Muscle layer of duodenum (tissue), 2 donors: Measurements from ENCODE around the gene SLA2.
A peak's percentile ranks its signal among the peaks of the same experiment; 100 is the strongest.
"Not testable (repeated sequence)": the region's sequence is repeated elsewhere in the genome, so short reads cannot be mapped to it uniquely, and the experiment has no call there.

Source experiments
- H3K27ac ChIP-seq: one replicate; pipeline ENCODE4 v1.7.0; 2013; ENCODE audit warnings: mild to moderate bottlenecking, low read length
- H3K27me3 ChIP-seq: one replicate; pipeline ENCODE4 v1.7.0; 2013; ENCODE audit warnings: low read depth, mild to moderate bottlenecking, control low read depth, low read length
- H3K36me3 ChIP-seq, 2 donors: one replicate each; pipeline ENCODE4 v1.7.0; 2013; ENCODE audit warnings: low read length in 2 of 2, control low read depth in 1 of 2, mild to moderate bottlenecking in 1 of 2; ENCODE audit not compliant: insufficient read depth in 2 of 2, control insufficient read depth in 1 of 2
- H3K4me1 ChIP-seq, 2 donors: one replicate each; pipeline ENCODE4 v1.7.0; 2013; ENCODE audit warnings: low read length in 2 of 2, mild to moderate bottlenecking in 2 of 2, control low read depth in 1 of 2, moderate library complexity in 1 of 2; ENCODE audit not compliant: insufficient read depth in 2 of 2, control insufficient read depth in 1 of 2
- H3K4me3 ChIP-seq, 2 donors: one replicate each; pipeline ENCODE4 v1.7.0; 2013; ENCODE audit warnings: low read length in 2 of 2, low read depth in 1 of 2, mild to moderate bottlenecking in 1 of 2
- H3K9me3 ChIP-seq, 2 donors: one replicate each; pipeline ENCODE4 v1.7.0; 2013; ENCODE audit warnings: low read length in 2 of 2, control low read depth in 1 of 2, mild to moderate bottlenecking in 1 of 2; ENCODE audit not compliant: control insufficient read depth in 1 of 2
- donor health status: healthy.

SLA2 gene, protein sequence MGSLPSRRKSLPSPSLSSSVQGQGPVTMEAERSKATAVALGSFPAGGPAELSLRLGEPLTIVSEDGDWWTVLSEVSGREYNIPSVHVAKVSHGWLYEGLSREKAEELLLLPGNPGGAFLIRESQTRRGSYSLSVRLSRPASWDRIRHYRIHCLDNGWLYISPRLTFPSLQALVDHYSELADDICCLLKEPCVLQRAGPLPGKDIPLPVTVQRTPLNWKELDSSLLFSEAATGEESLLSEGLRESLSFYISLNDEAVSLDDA

DNA sequence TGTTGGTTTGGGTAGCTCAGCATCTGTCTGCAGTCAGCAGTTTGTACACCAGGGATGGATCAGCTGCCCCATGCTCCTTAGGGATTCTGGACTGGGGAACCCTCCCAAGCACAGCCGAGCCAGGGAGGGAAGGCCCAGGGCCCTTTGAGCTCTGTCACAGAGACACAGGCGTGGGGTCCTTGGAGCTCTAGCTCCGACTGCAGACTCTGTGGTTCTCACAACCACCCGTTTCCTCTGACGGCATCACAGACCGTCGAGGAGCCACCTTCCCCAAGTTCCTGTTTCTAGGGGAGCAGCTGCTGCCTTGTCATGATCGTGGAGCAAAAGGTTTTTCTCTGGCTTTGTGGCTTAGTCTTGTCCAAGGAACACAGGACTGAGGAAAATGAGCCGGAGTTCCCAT is at the start of gene SLA2:
SLA2 (minus strand) TSS at position 199 of the 400 bp plus-strand sequence. CDS start 4,861 bp downstream, outside the sequence.
- Histone ChIP-seq H3K4me1 (no peaks in the 10 kb centered on the region), H3K27ac (no peak within 1 kb of the TSS), H3K27me3 (no peaks in the 10 kb centered on the region), H3K36me3 (no peaks in the 10 kb centered on the region), H3K4me3 (peak within 1 kb of the TSS in 1 of 2 donors; percentile 37), H3K9me3 (no peaks in the 10 kb centered on the region)

DNA sequence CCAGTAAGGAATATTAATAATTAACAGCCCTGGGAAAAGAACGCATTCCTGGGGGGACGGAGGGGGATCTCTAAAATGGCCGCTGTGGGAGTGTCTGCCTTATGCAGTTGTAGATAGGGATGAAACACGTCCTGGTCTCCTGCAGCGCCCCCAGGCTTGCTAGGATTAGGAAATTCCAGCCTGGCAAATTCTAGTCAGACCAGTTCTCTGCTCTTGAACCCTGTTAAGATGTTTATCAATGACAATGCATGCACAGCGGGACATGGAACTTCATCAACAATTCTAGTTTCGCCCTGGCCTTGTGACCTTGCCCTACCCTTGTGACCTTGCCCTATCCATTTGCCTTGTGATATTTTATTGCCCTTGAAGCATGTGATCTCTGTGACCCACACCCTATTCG is 49.5 kb upstream of the SLA2 start:
- H3K4me1 ChIP-seq, result not testable (repeated sequence)

DNA sequence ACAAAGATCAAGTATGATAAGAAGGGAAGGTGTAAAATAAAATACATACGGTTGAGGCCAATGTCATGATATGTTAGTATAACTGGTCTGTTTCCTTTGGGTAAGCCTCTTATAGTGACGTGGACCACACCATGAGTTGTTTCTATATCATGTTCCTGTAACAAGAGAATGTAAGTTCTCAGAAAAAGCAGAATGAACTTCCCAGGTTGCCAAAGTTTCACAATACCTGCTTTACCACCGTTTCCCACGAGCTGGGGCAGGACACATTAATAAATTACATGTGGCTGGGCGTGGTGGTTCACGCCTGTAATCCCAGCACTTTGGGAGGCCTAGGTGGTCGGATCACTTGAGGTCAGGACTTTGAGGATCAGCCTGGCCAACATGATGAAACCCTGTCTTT is 42.6 kb upstream of the SLA2 start:
- Histone ChIP-seq H3K9me3 (no peaks in the 10 kb centered on the region), H3K4me3 (no peak overlapping the region), H3K36me3 (peaks cover 3 to 42% of the 10 kb centered on the region in 2 donors), H3K27ac (no peak overlapping the region), H3K27me3 (no peaks in the 10 kb centered on the region), H3K4me1 (no peaks in the 10 kb centered on the region)

More for the DNA sequence above, 49.5 kb upstream of the SLA2 start:
- H3K27ac ChIP-seq, H3K9me3 ChIP-seq, H3K27me3 ChIP-seq, H3K4me3 ChIP-seq, H3K36me3 ChIP-seq: not testable (repeated sequence)

DNA sequence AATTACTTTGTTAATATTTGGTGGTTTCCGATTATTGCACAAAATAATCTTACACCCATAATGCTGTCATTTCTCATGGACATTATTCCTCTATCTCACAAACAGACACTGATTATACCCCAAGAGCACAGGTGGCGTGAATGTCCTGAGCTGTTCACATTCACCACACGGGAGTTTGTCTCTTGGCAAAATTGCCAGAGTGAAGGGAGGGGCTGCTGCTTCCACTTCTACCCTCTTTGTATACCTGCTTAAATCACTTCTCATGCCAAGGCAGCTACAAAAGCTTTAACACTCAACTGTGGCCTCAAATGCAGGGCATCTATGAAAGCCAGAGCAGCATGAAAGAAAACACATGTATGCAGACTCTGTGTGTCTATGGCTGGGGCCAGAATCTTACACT is 41.9 kb upstream of the SLA2 start:
- H3K9me3 ChIP-seq, result no peaks in the 10 kb centered on the region
- H3K36me3 ChIP-seq, result peaks cover 3 to 42% of the 10 kb centered on the region in 2 donors
- H3K4me1 ChIP-seq, result no peaks in the 10 kb centered on the region
- H3K27ac ChIP-seq, result no peak overlapping the region
- H3K4me3 ChIP-seq, result no peak overlapping the region
- H3K27me3 ChIP-seq, result no peaks in the 10 kb centered on the region

DNA sequence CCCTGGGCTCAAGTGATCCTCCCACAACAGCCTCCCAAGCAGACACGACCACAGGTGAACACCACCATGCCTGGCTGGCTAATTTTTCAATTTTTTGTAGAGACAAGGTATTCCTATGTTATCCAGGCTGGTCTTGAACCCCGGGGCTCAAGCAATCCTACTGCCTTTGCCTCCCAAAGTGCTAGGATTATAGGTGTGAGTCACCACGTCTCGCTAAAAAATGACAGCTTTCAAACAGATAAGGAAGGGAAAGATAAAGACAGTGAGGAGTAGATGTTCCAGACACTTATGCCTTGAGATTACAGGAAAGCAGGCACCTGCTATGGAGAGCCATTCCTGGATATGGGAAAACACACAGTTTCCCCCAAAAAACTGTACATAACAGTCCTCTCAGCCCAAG is 40.9 kb upstream of the SLA2 start:
- Histone ChIP-seq H3K9me3 (no peaks in the 10 kb centered on the region), H3K4me1 (no peaks in the 10 kb centered on the region), H3K4me3 (no peak overlapping the region), H3K27ac (no peak overlapping the region), H3K27me3 (no peaks in the 10 kb centered on the region), H3K36me3 (peaks cover 3 to 46% of the 10 kb centered on the region in 2 donors)

DNA sequence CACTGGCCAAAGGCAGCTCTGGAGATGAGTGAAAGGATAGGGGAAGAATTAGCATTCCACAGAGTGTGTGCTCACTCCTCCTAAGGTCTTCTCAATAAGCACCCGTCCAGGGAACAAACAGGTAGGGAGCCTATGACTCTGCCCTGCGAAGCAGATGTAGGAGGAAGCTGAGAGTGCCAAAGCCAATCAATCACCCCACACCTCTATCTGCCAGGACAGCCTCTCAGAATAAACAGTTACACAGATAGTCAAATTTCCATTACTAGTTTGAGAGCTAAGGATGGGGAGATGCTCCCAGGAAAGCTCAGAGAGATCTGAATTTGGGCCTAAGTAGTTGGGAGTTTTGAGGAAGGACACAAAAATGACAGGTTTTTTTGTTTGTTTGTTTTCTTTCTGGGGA is 40.5 kb upstream of the SLA2 start:
- H3K27me3 ChIP-seq, result no peaks in the 10 kb centered on the region
- H3K27ac ChIP-seq, result no peak overlapping the region
- no peaks in the 10 kb centered on the region for H3K4me1 ChIP-seq
- peaks cover 3 to 46% of the 10 kb centered on the region in 2 donors for H3K36me3 ChIP-seq
- H3K4me3 ChIP-seq, result no peak overlapping the region
- H3K9me3 ChIP-seq, result no peaks in the 10 kb centered on the region

DNA sequence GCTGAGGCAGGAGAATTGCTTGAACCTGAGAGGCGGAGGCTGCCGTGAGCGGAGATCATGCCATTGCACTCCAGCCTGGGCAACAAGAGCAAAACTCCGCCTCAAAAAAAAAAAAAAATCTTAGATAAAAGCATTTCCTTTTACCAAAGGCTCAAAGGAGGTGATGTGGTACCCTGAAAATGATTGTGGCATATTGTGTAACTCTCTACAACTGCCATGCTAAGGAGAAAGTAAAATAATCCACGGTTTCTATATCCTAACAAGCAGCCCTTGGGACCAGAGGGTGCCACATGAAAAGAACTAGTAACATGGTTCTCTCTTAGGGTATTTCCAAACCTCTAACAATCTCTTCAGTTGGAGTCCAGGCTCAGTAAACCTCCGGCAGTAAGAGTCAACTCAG is 38.8 kb upstream of the SLA2 start:
- H3K27ac ChIP-seq, result no peak overlapping the region
- no peak overlapping the region for H3K4me3 ChIP-seq
- H3K4me1 ChIP-seq, result no peaks in the 10 kb centered on the region
- H3K36me3 ChIP-seq, result peaks cover 11 to 58% of the 10 kb centered on the region in 2 donors
- H3K9me3 ChIP-seq, result no peaks in the 10 kb centered on the region
- H3K27me3 ChIP-seq, result no peaks in the 10 kb centered on the region

DNA sequence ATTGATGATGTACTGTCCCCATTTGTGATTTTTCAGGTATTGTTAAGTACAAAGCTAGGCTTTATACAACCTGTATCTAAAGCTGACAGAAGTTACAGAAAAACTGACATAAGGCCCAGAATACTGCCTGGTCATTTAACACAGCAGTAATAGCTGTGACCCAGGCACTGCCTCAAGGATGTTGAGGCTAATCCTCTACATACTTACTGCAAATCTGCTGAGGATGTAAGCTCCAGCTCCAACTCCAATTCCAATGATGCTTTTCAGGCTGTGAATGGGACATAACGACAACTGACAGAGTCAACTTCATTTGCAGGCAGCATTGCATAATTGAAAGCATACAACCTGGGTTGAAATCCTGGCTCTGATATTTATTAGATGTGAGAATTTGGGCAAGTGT is 36.3 kb upstream of the SLA2 start:
- no peaks in the 10 kb centered on the region for H3K27me3 ChIP-seq
- H3K4me1 ChIP-seq, result no peaks in the 10 kb centered on the region
- H3K4me3 ChIP-seq, result no peak overlapping the region
- peaks cover 18 to 55% of the 10 kb centered on the region in 2 donors for H3K36me3 ChIP-seq
- H3K9me3 ChIP-seq, result no peaks in the 10 kb centered on the region
- no peak overlapping the region for H3K27ac ChIP-seq

DNA sequence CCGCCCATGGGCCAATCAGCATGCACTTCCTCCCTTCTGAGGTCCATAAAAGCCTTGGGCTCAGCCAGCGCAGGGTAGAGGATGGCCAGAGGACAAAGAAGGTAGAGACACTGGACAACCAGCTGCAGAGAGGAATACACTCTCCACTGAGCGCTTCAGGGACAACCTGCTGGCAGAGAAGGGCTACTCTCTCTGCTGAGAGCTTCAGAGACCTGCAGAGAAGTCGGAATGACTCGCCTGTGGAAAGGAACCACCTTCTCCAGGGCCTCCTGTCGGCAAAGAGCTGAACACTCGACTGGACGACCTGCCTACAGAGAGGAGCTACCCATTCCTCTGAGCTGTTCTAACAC is 31.4 kb upstream of the SLA2 start:
- peaks cover 15 to 29% of the 10 kb centered on the region in 2 donors for H3K36me3 ChIP-seq
- H3K27ac ChIP-seq, result no peak overlapping the region
- H3K4me1 ChIP-seq, result no peaks in the 10 kb centered on the region
- H3K4me3 ChIP-seq, result no peak overlapping the region
- no peaks in the 10 kb centered on the region for H3K27me3 ChIP-seq
- H3K9me3 ChIP-seq, result no peaks in the 10 kb centered on the region

DNA sequence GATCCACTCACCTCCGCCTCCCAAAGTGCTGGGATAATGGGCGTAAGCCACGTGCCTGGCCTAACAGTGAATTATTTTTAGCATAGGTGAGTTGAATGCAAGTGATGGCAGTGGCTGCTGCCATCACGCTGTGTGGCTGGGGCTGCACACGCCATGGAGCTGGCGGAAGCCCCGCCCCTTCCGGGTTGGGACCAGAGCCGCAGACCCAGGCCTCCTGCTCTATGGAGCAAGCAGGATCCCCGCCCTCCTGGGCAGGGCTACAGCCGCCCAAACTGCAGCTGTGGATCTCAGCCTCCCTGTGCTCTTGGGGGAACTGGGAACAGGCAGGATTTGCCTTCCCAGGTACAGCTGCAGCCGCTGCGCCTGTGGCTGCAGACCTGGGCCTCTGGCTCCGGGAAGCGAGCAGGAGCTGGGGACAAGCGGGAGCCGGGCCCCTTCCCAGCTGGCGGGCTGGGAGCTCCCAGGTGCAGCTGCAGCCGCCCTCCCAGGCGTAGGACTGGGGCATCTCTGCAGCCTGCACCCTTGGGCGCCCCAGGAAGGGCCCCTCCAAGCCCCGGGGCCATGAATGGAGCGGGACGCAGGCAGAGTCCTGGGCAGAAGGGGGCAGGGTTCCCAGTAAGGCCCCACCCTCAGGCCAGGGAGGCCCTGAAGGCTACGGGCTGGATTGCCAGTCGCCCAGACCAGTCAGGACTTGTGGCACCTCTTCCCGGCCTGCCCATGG is 30.9 kb upstream of the SLA2 start:
- Histone ChIP-seq H3K4me3 (no peak overlapping the region), H3K36me3 (peaks cover 15 to 27% of the 10 kb centered on the region in 2 donors), H3K4me1 (no peaks in the 10 kb centered on the region), H3K27me3 (no peaks in the 10 kb centered on the region), H3K9me3 (no peaks in the 10 kb centered on the region), H3K27ac (no peak overlapping the region)

DNA sequence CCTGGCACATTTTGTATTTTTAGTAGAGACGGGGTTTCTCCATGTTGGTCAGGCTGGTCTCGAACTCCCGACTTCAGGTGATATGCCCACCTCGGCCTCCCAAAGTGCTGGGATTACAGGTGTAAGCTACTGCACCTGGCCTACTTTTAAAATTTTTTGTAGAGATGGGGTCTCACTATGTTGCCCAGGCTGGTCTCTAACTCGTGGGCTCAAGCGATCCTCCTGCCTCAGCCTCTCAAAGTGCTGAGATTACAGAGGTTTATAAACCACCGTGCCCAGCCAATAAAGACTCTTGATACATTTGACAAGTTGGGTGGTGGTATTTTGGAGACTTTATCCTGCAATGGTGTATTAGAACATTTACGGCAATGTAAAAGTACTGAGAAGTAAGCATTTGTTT is 29.5 kb upstream of the SLA2 start:
- not testable (repeated sequence) for H3K27me3 ChIP-seq, H3K27ac ChIP-seq, H3K4me1 ChIP-seq, H3K9me3 ChIP-seq, H3K4me3 ChIP-seq
- H3K36me3 ChIP-seq, result peaks cover 15 to 30% of the 10 kb centered on the region in 2 donors

DNA sequence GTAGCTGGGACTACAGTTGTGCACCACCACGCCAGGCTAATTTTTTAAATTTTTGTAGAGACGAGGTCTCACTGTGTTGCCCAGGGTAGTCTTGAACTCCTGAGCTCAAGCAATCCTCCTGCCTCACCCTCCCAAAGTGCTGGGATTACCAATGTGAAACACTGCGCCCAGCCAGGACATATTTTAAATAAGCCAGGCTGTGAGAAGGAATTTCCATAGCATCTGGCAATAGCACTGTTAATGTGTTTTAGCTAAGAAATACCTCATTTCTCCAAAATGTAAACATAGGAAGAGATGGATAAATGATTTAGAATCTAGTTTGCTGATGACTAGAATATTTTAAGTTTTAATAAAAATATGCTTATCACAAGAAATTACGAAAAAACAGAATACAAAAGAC is 27.0 kb upstream of the SLA2 start:
- H3K27ac ChIP-seq, result no peak overlapping the region

More for the DNA sequence above, 27.0 kb upstream of the SLA2 start:
- Histone ChIP-seq H3K27me3 (no peaks in the 10 kb centered on the region), H3K4me1 (no peaks in the 10 kb centered on the region), H3K4me3 (no peak overlapping the region), H3K36me3 (peaks cover 9 to 30% of the 10 kb centered on the region in 2 donors), H3K9me3 (no peaks in the 10 kb centered on the region)
